Activated T-cell treated with anti-CD3 and anti-CD28 coated beads, Interleukin-2, amount 50 U/mL, for 48 hours (primary cell): ENCODE results near the gene ELP2.
"Not testable (repeated sequence)": the region's sequence is repeated elsewhere in the genome, so short reads cannot be mapped to it uniquely, and the experiment has no call there.

ENCODE experiments used
- DNase-seq, 2 experiments: peaks; one replicate each; pipeline ENCODE4 v3.0.0-alpha.2; 2020

ELP2 gene, protein sequence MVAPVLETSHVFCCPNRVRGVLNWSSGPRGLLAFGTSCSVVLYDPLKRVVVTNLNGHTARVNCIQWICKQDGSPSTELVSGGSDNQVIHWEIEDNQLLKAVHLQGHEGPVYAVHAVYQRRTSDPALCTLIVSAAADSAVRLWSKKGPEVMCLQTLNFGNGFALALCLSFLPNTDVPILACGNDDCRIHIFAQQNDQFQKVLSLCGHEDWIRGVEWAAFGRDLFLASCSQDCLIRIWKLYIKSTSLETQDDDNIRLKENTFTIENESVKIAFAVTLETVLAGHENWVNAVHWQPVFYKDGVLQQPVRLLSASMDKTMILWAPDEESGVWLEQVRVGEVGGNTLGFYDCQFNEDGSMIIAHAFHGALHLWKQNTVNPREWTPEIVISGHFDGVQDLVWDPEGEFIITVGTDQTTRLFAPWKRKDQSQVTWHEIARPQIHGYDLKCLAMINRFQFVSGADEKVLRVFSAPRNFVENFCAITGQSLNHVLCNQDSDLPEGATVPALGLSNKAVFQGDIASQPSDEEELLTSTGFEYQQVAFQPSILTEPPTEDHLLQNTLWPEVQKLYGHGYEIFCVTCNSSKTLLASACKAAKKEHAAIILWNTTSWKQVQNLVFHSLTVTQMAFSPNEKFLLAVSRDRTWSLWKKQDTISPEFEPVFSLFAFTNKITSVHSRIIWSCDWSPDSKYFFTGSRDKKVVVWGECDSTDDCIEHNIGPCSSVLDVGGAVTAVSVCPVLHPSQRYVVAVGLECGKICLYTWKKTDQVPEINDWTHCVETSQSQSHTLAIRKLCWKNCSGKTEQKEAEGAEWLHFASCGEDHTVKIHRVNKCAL

GRCh38 chr18:36129300-36130038 is at the start of gene ELP2, which contains the start of gene SLC39A6:
Gene ELP2 (plus strand): TSS chr18:36129899. CDS start chr18:36129934, 35 bp downstream.
Gene SLC39A6 (minus strand): TSS chr18:36129340. CDS start chr18:36127007, 2,333 bp downstream.
- peak; percentile 95 to 96 for DNase-seq

- not testable (repeated sequence) for DNase-seq
Measured at GRCh38 chr18:36081118-36081517, 48.6 kb upstream of the ELP2 start.

DNA sequence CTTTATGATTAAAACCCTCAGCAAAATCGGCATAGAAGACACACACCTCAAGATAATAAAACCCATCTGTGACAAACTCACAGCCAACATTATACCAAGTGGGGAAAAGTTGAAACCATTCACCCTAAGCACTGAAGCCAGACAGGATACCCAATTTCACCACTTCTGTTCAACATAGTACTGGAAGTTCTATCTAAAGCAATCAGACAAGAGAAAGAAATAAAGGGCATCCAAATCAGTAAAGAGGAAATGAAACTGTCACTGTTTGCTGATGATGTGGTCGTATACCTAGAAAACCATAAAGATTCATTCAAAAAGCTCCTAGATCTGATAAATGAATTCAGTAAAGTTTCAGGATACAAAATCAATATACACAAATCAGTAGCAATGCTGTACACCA is 46.0 kb upstream of the ELP2 start:
- DNase-seq: no peak

DNA sequence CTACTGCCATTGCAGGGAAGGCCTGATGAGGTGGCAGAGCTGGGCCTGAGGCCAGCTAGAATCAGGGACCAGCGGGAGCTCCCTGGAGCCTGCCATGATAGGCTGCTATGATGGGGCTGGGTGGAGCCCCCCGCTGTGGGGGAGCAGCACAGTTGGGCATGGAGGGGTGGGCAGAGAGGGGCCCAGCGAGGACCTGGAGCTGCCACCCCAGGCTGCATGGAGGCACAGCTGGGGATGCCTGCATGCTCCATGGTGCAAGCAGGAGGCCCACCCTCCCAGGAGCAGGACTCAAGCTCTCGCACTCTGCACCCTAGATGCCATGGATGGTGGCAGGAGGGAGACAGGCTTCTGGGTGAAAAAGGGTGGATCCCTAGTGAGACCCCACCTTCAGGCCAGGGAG is 44.5 kb upstream of the ELP2 start:
- DNase-seq: no peak

DNA sequence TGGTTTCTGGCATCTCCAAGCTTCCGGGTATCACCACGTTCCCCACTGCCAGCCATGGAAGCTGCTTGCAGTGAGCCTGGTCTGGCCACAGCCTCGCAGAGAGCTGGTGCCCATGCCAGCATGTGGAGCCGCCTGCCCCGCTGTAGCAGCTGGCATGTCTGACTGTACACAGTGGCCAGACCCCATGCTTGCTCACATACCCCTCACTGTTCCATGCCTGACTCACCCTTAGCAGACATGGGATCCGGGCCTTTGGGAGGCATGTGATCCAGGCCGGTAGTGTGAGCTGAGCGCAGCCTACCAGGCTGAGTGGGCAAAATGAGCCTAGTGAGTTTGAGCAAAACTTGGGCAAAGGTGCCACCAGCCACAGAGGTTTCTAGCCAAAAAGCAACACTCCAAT is 43.5 kb upstream of the ELP2 start:
- DNase-seq: no peak

GRCh38 chr18:36088256-36088655 is 41.4 kb upstream of the ELP2 start:
- no peak for DNase-seq

- no peak for DNase-seq
Measured at GRCh38 chr18:36089001-36089400, 40.7 kb upstream of the ELP2 start.

DNA sequence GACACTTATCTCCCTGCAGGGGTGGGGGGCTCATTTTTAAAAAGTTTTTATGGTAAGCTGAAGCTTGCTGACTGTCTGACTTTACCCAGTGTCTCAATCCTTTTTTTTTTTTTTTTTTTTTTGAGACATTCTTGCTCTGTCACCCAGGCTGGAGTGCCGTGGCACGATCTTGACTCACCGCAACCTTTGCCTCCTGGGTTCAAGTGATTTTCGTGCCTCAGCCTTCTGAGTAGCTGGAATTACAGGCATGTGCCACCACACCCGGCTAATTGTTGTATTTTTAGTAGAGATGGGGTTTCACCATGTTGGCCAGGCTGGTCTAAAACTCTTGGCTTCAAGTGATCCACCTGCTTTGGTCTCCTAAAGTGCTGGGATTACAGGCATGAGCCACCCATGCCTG is 37.6 kb upstream of the ELP2 start:
- DNase-seq: not testable (repeated sequence)

GRCh38 chr18:36094431-36094830 is 35.3 kb upstream of the ELP2 start:
- DNase-seq: no peak

- no peak for DNase-seq
Measured at GRCh38 chr18:36095936-36096519, 33.7 kb upstream of the ELP2 start.

DNA sequence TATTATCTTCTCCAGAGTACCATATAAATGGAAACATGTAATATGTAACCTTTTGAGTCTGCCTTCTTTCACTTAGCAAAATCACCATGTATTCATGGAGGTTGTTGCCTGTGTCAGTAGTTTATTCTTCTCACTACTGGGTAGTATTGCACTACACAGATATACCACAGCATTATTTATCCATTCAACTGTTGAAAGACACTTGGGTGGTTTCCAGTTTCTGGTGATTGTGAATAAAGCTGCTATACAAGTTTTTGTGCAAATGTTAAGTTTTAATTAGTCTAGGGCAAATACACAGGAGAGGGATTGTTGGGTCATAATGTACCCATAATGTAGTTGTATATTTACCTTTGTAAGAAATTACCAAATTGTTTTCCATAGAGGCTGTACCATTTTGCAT is 32.7 kb upstream of the ELP2 start:
- no peak for DNase-seq

- no peak for DNase-seq
Measured at GRCh38 chr18:36099311-36099710, 30.4 kb upstream of the ELP2 start.

DNA sequence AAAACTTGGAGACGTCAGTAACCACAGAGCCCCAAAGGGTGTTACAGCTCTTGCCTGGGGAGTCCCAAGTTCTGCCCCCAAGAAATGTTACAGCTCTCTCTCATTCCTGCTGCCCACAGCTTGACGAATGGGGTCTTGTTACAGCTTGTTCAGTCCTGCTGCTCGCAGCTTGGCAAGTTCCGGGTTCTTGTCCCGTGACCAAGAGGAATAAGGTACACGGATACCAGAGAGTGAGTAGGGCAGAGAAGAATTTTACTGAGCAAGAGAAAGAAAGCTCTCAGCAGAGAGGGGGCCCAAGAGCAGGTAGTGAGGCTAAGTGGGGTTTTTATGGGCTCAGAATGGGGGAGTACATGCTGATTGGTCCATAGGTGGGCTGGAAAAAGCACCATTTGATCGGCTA is 27.8 kb upstream of the ELP2 start:
- DNase-seq: no peak

GRCh38 chr18:36104749-36105148 is 24.9 kb upstream of the ELP2 start:
- no peak for DNase-seq

- DNase-seq: no peak
Measured at GRCh38 chr18:36107477-36107876, 22.2 kb upstream of the ELP2 start.

DNA sequence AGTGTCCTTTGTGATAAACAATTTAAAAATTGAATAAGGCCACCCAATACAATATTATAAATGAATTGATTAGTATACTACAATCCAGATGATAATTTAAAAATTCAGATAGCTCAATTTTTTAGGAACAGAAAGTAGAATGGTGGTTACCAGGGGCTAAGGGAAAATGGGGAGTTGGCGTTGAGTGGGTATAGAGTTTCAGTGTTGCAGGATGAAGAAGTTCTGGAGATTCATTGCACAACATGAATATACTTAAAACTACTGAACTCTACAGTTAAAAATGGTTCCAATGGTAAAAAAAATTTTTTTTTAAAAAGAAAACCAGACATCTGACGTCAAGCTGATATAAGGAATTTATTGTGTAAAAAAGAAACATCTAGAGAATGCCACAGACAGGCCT is 21.5 kb upstream of the ELP2 start:
- DNase-seq: no peak

GRCh38 chr18:36108601-36109000 is 21.1 kb upstream of the ELP2 start:
- no peak for DNase-seq

DNA sequence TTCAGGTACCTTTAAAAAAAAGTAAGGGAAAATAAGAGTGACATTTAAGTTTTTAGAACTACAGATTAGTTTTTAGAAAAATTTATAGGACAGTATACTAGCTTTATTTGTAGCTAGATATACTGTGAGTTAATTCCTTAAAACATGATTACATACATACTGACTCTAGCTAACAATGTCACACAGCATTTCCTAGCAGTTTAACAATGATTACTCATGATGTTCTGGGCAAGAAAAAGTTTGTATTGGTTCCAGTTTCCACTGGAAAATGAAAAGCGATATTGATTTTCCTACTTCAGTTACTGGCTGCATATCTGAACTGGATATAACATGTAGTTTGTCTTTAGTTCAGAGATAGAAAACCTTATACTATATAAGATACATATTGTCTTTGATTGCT is 20.0 kb upstream of the ELP2 start:
- DNase-seq: no peak

- no peak for DNase-seq
Measured at GRCh38 chr18:36112302-36112701, 17.4 kb upstream of the ELP2 start.

GRCh38 chr18:36114251-36114650 is 15.4 kb upstream of the ELP2 start:
- DNase-seq: no peak

GRCh38 chr18:36114738-36115137 is 15.0 kb upstream of the ELP2 start:
- no peak for DNase-seq

- DNase-seq: not testable (repeated sequence)
Measured at GRCh38 chr18:36116771-36117170, 12.9 kb upstream of the ELP2 start.

DNA sequence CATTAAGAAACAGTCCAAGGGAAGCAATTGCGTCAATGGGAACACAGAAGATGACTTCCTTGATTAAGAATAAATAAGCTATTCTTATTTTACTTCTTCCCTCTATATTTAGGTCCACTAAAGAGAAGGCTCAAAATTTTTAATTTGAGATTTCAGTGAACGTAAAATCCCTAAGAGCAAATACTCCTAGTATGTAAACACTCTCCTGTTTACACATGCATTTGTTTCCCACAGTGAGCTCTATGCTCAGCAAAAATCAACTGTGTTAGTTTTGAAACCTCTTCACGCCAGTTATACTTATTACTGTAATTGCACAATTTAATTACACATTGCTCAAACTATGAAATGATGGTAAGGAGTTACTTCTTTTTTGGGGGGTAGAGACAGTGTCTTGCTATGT is 9.4 kb upstream of the ELP2 start:
- no peak for DNase-seq
